ENCODE results near the gene RCL1. TPM values are rescaled to one million over a fixed set of nuclear protein-coding genes. Genes with fewer than 3 reads are reported as not detected.

RCL1 gene
- total and polyA plus RNA-seq, 2 of the 13 experiments (the other 11 are each of a cell fraction or from before 2014, with no cell fraction given) = 22.3 to 31.6 TPM

GRCh38 chr9:4842213-4842612, 49.5 kb downstream of the RCL1 start (continued):
- TF ChIP-seq ZNF784 (CRISPR knock-in tag; IDR thresholded peaks at IDR 0.05; ENCODE audit: borderline replicate concordance) = no peak
- no peak for TF ChIP-seq SATB2 (CRISPR knock-in tag; IDR thresholded peaks at IDR 0.05)
- TF ChIP-seq ZNF589 (CRISPR knock-in tag; conservative IDR thresholded peaks at IDR 0.05) = no peak
- no peak for TF ChIP-seq KMT2B (CRISPR knock-in tag; IDR thresholded peaks at IDR 0.05)
- no peak for TF ChIP-seq ZBTB46 (CRISPR knock-in tag; IDR thresholded peaks at IDR 0.05; ENCODE audit: borderline replicate concordance)
- no peak for TF ChIP-seq ZNF850 (CRISPR knock-in tag; conservative IDR thresholded peaks at IDR 0.05)
- TF ChIP-seq ZNF740 (CRISPR knock-in tag; IDR thresholded peaks at IDR 0.05) = no peak
- no peak for TF ChIP-seq SUZ12 (IDR thresholded peaks at IDR 0.05; ENCODE audit: low read depth, low read length)
- no peak for TF ChIP-seq SSRP1 (CRISPR knock-in tag; IDR thresholded peaks at IDR 0.05)
- TF ChIP-seq CHCHD3 (CRISPR knock-in tag; IDR thresholded peaks at IDR 0.05) = no peak
- no peak for TF ChIP-seq CENPX (CRISPR knock-in tag; IDR thresholded peaks at IDR 0.05)
- TF ChIP-seq ZSCAN5A (CRISPR knock-in tag; IDR thresholded peaks at IDR 0.05; ENCODE audit: borderline replicate concordance) = no peak
- peak in 1 of 2 experiments; percentile 39; a peak in 1 of 4 replicates for TF ChIP-seq NR2F1 (CRISPR knock-in tag; IDR thresholded peaks at IDR 0.05)
- TF ChIP-seq MZF1 (CRISPR knock-in tag; IDR thresholded peaks at IDR 0.05; ENCODE audit: borderline replicate concordance) = no peak
- TF ChIP-seq HNRNPLL (IDR thresholded peaks at IDR 0.05; ENCODE audit: low read depth, low read length, poor library complexity, severe bottlenecking) = no peak
- 0 out of 2 replicates have a peak, but pooled peaks have one; percentile 14 for TF ChIP-seq NR2F2 (IDR thresholded peaks at IDR 0.05; ENCODE audit: borderline replicate concordance, low read depth)
- no peak for TF ChIP-seq ELK4 (CRISPR knock-in tag; IDR thresholded peaks at IDR 0.05; ENCODE audit: borderline replicate concordance)
- no peak for TF ChIP-seq HDAC6 (IDR thresholded peaks at IDR 0.05; ENCODE audit: low read depth, low read length)
- TF ChIP-seq MIXL1 (CRISPR knock-in tag; IDR thresholded peaks at IDR 0.05) = no peak
- peak; percentile 53; the same call in 1 of the 2 replicates for TF ChIP-seq CEBPB (IDR thresholded peaks at IDR 0.05; ENCODE audit: borderline replicate concordance, low read depth, low read length)
- TF ChIP-seq FOXP4 (CRISPR knock-in tag; IDR thresholded peaks at IDR 0.05) = no peak

Data from HepG2 (cell line).